HG02943 (cell line): ENCODE results near the gene TTC4.

ENCODE experiments used
- ATAC-seq: cut with Tn5 transposase; IDR thresholded peaks from one replicate; pipeline ENCODE4 v1.9.1; 2021; ENCODE audit warnings: mild to moderate bottlenecking, low read depth, moderate library complexity; ENCODE audit not compliant: unreplicated experiment

The TTC4 gene

GRCh38 chr1:54715493-54716298, at the start of gene TTC4:
Gene TTC4 (plus strand): TSS chr1:54715861. CDS start chr1:54715909, 48 bp downstream.
- ATAC-seq: peak; percentile 93

GRCh38 chr1:54666333-54666732, 49.3 kb upstream of the TTC4 start:
- no peak for ATAC-seq

GRCh38 chr1:54667797-54668196, 47.9 kb upstream of the TTC4 start:
- no peak for ATAC-seq

- no peak for ATAC-seq
These were observed 47.1 kb upstream of the TTC4 start for GRCh38 chr1:54668567-54668966.

GRCh38 chr1:54671985-54672608, 43.6 kb upstream of the TTC4 start:
- peak; percentile 61 for ATAC-seq

GRCh38 chr1:54678776-54679643, 36.7 kb upstream of the TTC4 start:
- ATAC-seq: no peak

GRCh38 chr1:54679706-54680105, 36.0 kb upstream of the TTC4 start:
- ATAC-seq: no peak

GRCh38 chr1:54680387-54680786, 35.3 kb upstream of the TTC4 start:
- ATAC-seq: no peak

GRCh38 chr1:54681358-54681757, 34.3 kb upstream of the TTC4 start:
- no peak for ATAC-seq

GRCh38 chr1:54683453-54683852, 32.2 kb upstream of the TTC4 start:
- no peak for ATAC-seq

- no peak for ATAC-seq
These were observed 30.2 kb upstream of the TTC4 start for GRCh38 chr1:54685335-54685905.

GRCh38 chr1:54686155-54686554, 29.5 kb upstream of the TTC4 start:
- no peak for ATAC-seq

GRCh38 chr1:54694771-54695170, 20.9 kb upstream of the TTC4 start:
- no peak for ATAC-seq

GRCh38 chr1:54695221-54695620, 20.4 kb upstream of the TTC4 start:
- no peak for ATAC-seq

- ATAC-seq: no peak
These were observed 19.9 kb upstream of the TTC4 start for GRCh38 chr1:54695764-54696163.

- no peak for ATAC-seq
These were observed 19.4 kb upstream of the TTC4 start for GRCh38 chr1:54696262-54696661.

- no peak for ATAC-seq
These were observed 17.8 kb upstream of the TTC4 start for GRCh38 chr1:54697896-54698295.

GRCh38 chr1:54698346-54698745, 17.3 kb upstream of the TTC4 start:
- ATAC-seq: no peak

- no peak for ATAC-seq
These were observed 15.6 kb upstream of the TTC4 start for GRCh38 chr1:54699936-54700525.

GRCh38 chr1:54701066-54701465, 14.6 kb upstream of the TTC4 start:
- no peak for ATAC-seq
